ENCODE measurements around the gene SMCP. TPM values are rescaled to one million over a fixed set of nuclear protein-coding genes. Genes with fewer than 3 reads are reported as not detected.
A peak's percentile ranks its signal among the peaks of the same experiment; 100 is the strongest.

SMCP gene
- total RNA-seq, 1 donor from 2014 or later = not detected

DNA sequence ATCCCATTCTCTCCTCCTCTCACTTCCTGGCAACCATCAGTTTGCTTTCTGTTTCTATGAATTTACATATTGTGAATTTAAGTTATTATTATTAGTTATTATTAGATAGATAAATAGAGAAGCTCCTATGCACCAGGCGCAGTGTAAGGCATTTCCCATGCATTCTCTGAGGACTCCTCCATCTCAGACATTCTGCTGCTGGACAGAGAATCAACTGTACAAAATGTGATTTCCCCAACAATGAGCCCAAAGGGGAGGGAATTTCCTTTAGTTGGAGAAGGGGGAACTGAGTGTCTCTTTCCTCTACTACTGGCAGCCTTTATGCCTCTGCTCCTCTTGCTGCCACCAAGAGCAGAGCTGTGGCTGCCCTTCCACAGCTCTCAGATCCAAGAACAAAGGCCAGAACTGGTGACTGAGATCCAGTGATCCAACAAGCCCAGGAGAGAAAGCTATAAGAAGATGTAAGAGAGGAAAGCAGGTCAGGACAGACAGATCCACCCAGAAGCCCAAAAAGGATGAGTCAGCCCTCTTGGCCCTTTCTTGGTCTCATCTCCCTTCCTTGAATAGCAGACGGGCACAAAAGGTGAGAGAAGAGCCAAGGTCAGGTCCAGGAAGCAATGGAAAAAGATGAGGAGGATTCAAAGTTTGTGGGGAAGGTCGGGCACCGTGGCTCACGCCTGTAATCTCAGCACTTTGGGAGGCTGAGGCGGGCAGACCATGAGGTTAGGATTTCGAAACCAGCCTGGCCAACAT, 26.7 kb downstream of the SMCP start:
- Mint-ChIP-seq H3K9me3 (no peaks in the 10 kb centered on the region), H3K27me3 (no peaks in the 10 kb centered on the region), H3K27ac (no peak overlapping the region), H3K4me1 (no peaks in the 10 kb centered on the region), H3K36me3 (ENCODE audit: low read depth) (no peaks in the 10 kb centered on the region), H3K4me3 (no peak overlapping the region)
- intact Hi-C loops (cut with micrococcal nuclease) = no loop called here
- peak; percentile 37 for DNase-seq

DNA sequence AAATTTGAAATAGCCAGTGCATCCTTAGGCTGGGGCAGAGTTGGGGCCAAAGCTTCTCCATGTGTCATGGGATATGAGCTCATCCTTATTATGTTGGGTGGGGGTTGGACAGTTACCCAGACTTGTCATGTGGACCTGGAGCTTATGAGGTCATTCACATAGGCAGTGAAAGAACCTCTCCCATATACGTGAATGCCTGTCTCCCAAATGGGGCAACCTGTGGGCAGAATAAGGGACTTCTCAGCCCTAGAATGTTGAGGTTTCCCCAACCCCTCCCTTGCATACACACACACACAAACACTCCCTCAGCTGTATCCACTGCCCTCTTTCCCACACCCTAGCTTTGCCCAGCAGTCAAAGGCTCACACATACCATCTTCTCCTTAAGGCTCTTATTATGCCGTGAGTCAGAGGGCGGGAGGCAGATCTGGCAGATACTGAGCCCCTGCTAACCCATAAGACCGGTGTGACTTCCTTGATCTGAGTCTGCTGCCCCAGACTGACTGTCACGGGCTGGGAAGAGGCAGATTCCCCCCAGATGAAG, 28.0 kb downstream of the SMCP start:
- Mint-ChIP-seq H3K4me1 (no peaks in the 10 kb centered on the region), H3K9me3 (no peaks in the 10 kb centered on the region), H3K27ac (no peak overlapping the region), H3K4me3 (no peak overlapping the region), H3K36me3 (ENCODE audit: low read depth) (no peaks in the 10 kb centered on the region), H3K27me3 (no peaks in the 10 kb centered on the region)
- DNase-seq = peak; percentile 26
- intact Hi-C loops (cut with micrococcal nuclease) = no loop called here

DNA sequence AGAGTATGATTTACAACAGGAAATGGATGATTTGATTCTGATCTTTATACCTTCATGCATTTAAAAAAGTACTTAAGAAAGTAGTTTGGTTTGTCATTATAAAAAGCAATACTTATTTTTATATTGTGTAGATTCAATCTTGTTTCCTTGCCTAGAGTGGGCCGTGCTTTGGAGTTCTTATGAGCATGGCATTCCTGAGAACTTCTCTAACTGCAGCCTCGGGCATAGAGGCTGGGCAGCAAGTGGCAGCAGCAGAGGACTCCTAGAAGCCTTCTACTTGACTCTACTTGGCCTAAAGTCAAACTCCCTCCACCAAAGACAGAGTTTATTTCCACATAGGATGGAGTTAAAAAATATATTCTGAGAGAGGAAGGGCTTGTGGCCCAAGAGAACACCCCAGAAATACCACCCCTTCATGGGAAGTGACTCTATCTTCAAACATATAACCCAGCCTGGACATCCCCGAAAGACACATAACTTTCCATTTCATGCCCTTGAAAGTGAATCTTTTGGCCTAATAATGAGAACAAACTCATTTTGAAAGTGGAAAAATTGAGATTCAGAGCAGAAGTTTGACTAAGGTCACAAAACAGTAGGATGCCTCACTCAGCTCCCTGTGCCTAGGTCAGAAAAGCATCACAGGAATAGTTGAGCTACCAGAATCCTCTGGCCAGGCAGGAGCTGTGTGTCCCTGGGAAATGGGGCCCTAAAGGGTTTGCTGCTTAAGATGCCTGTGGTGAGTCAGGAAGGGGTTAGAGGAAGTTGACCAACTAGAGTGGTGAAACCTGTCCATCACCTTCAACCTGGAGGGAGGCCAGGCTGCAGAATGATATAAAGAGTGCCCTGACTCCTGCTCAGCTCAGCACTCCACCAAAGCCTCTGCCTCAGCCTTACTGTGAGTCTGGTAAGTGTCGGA, 29.8 kb downstream of the SMCP start, which contains the start of gene IVL:
TSS of gene IVL (plus strand) at position 861 of the 916 bp plus-strand sequence. CDS start 1,252 bp downstream, outside the sequence.
- no peaks in the 10 kb centered on the region for H3K4me1 Mint-ChIP-seq
- no peaks in the 10 kb centered on the region for H3K9me3 Mint-ChIP-seq
- DNase-seq = no peak
- no peaks in the 10 kb centered on the region for H3K36me3 Mint-ChIP-seq (ENCODE audit: low read depth)
- peak within 1 kb of the TSS; percentile 26 for H3K27ac Mint-ChIP-seq
- intact Hi-C loops (cut with micrococcal nuclease) = no loop called here
- peaks cover 3% of the 10 kb centered on the region for H3K27me3 Mint-ChIP-seq
- H3K4me3 Mint-ChIP-seq = no peak within 1 kb of the TSS

DNA sequence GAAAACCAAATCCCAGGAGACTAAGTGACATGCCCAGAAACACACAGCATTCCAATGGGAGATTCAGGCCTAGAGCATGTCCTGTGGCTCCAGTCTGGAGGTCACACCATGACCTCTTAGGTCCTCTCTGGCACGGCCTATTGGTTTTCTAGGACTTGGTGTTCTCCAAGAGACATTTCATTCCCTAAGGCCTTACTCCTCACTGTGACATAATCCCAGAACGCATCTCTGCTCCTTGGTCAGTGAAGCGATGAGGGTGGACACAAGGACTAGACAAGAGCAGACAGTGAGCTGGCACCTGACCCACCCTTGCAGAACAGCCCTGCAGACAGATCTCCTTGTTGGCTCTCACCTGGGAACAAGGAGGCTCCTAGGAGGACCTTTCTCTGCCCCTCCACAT, 31.1 kb downstream of the SMCP start:
- Mint-ChIP-seq H3K27me3 (peaks cover 3% of the 10 kb centered on the region), H3K36me3 (ENCODE audit: low read depth) (no peaks in the 10 kb centered on the region), H3K9me3 (no peaks in the 10 kb centered on the region), H3K4me1 (no peaks in the 10 kb centered on the region), H3K4me3 (no peak overlapping the region), H3K27ac (no peak overlapping the region)
- no peak for DNase-seq
- intact Hi-C loops (cut with micrococcal nuclease) = no loop called here

DNA sequence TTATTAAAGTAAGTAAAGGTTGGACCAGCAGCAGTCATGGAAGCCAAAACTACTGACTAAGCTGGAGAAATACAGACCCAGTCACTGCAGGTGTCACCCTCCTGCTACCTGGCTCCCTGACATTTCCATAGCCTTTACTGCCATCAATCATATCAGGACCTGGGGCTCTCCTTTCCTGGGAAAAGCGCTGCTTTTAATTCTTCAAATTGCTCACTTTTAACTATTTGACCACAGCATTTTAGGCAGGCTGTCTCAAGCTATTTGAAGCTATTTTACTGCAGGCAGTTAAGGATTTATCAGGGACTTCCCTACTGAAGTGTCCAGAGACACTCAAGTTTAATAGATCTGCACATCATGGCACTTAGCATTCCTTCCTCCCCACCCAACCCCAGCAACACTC, 34.3 kb downstream of the SMCP start:
- no peak overlapping the region for H3K27ac Mint-ChIP-seq

DNA sequence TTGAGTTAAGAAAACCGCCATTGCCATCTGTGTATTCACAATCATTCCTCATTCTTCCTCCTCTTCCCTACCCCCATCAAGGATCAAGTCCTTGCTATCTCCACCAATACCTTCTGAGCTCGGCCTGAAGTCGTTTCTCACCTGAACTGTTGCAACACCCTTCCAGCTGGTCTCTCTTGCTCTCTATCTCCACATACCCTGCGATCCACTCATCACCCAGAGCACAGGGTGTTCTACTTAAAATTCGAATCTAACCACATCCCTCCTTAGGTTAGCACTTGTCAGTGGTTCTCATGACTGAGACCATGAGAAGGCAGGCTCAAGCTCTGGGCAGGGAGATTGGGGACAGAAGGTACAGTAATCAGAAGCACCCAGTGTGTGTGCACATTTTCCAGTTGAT, 34.8 kb downstream of the SMCP start:
- peak; percentile 29 for DNase-seq
- Mint-ChIP-seq H3K27ac (no peak overlapping the region), H3K36me3 (ENCODE audit: low read depth) (no peaks in the 10 kb centered on the region), H3K27me3 (peaks cover 14% of the 10 kb centered on the region), H3K4me1 (no peaks in the 10 kb centered on the region), H3K4me3 (no peak overlapping the region), H3K9me3 (no peaks in the 10 kb centered on the region)
- intact Hi-C loops (cut with micrococcal nuclease) = no loop called here

More for the DNA sequence above, 34.3 kb downstream of the SMCP start:
- Mint-ChIP-seq H3K27me3 (peaks cover 14% of the 10 kb centered on the region), H3K36me3 (ENCODE audit: low read depth) (no peaks in the 10 kb centered on the region), H3K4me1 (no peaks in the 10 kb centered on the region), H3K4me3 (no peak overlapping the region), H3K9me3 (no peaks in the 10 kb centered on the region)
- DNase-seq = no peak
- intact Hi-C loops (cut with micrococcal nuclease) = no loop called here

DNA sequence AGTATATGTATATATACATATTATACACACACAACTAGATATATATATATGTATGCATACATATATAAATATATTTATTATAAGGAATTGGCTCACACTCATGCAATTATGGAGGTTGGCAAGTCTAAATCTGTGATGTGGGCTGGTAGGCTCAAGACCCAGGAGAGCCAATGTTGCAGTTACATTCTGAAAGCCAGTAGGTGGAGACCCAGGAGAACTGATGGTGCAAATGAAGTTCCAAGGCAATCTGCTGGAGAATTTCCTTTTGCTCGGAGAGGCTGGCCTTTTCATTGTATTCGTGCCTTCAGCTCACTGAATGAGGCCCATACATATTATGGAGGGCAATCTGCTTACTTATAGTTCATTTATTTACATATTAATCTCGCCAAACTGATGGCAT, 39.7 kb downstream of the SMCP start:
- intact Hi-C loops (cut with micrococcal nuclease) = no loop called here
- Mint-ChIP-seq H3K4me1 (no peaks in the 10 kb centered on the region), H3K27ac (no peak overlapping the region), H3K36me3 (ENCODE audit: low read depth) (no peaks in the 10 kb centered on the region), H3K9me3 (no peaks in the 10 kb centered on the region), H3K27me3 (peaks cover 13% of the 10 kb centered on the region), H3K4me3 (no peak overlapping the region)
- DNase-seq = no peak

DNA sequence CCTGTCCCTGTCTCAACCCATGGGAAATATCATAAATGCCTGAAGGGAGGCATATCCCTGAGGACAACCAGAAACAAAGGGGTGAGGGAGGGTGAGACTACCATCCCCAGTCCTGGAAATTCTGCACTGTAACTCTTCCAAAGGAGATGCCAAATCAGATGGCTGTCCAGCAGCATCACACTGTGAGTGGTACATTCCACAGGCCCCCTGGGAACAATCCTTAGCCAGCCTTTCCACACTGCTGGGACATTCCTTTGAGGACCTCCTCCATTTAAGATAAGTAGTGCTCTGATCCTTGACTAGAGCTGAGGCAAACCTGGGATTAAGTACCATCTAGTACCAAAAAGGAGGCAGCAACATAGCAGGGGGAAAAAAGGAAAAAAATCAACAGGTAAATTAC, 40.9 kb downstream of the SMCP start:
- no peaks in the 10 kb centered on the region for H3K36me3 Mint-ChIP-seq (ENCODE audit: low read depth)
- H3K4me3 Mint-ChIP-seq = no peak overlapping the region
- no peaks in the 10 kb centered on the region for H3K9me3 Mint-ChIP-seq
- no peaks in the 10 kb centered on the region for H3K4me1 Mint-ChIP-seq
- H3K27me3 Mint-ChIP-seq = peaks cover 11% of the 10 kb centered on the region
- no peak overlapping the region for H3K27ac Mint-ChIP-seq
- DNase-seq = no peak
- intact Hi-C loops (cut with micrococcal nuclease) = no loop called here

DNA sequence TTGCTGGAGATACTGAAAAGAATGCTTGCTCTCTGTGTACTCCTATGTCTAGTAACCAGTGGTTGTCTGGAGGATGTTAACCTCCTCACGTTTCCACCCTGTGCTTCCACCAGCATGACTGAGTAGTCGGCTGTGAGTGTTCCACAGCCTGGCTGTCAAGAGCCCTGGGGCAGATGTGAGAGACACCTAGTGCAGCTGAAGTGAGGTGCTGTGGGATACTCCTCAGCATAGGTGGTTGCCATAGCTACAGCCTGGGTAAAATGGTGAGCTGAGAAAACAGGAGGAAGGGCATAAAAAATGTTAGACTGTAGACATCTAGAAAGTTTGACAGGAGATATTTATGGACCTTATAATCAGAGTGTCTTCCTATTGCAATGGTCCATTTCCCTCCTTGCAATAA, 46.1 kb downstream of the SMCP start:
- intact Hi-C loops (cut with micrococcal nuclease) = no loop called here
- peak; percentile 51 for DNase-seq
- H3K4me1 Mint-ChIP-seq = no peaks in the 10 kb centered on the region
- no peaks in the 10 kb centered on the region for H3K27me3 Mint-ChIP-seq
- H3K36me3 Mint-ChIP-seq (ENCODE audit: low read depth) = no peaks in the 10 kb centered on the region
- no peak overlapping the region for H3K4me3 Mint-ChIP-seq
- no peak overlapping the region for H3K27ac Mint-ChIP-seq
- no peaks in the 10 kb centered on the region for H3K9me3 Mint-ChIP-seq

DNA sequence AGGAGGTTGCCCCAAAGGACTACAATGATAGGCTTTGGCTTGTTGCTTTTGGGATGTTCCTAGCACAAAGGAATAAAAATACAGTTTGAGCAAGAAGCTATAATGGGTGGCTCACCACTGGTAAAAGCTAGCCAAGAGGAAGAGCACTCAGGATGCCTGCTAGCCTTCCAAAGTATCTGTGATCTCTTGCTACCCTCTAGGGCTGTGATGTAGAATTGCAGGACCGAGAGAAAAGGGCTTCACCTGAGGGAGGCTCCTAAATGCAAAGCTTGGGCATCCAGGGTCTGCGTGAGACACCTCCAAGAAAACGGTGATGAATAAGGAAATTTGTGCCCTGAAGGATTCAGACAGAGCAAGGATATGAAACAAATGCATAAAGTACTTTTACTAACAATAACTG, 48.0 kb downstream of the SMCP start:
- intact Hi-C loops (cut with micrococcal nuclease) = no loop called here
- Mint-ChIP-seq H3K4me3 (no peak overlapping the region), H3K36me3 (ENCODE audit: low read depth) (no peaks in the 10 kb centered on the region), H3K27ac (no peak overlapping the region), H3K4me1 (no peaks in the 10 kb centered on the region), H3K27me3 (peaks cover 2% of the 10 kb centered on the region), H3K9me3 (no peaks in the 10 kb centered on the region)
- peak; percentile 50 for DNase-seq

DNA sequence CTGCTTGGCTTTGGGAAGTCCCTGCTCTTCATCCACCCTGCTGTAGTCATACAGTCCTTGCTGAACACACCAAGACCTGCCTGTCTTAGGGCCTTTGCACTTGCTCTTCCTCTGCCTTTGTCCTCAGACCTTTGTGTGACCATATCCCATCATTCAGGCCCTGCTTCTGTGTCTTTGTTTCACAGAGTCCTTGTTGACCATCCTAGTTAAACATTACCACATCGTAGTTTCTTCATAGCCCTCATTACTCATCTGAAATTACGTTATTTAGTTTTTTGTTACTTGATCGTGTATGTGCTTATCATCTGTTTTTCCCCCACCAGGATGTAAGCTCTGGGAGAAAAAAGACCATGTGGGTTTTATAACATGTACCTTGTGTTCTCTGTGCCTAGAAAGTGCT, 50.5 kb downstream of the SMCP start:
- Mint-ChIP-seq H3K4me1 (no peaks in the 10 kb centered on the region), H3K36me3 (ENCODE audit: low read depth) (no peaks in the 10 kb centered on the region), H3K27ac (no peak overlapping the region), H3K4me3 (no peak overlapping the region), H3K27me3 (peaks cover 2% of the 10 kb centered on the region), H3K9me3 (no peaks in the 10 kb centered on the region)
- intact Hi-C loops (cut with micrococcal nuclease) = no loop called here
- no peak for DNase-seq

DNA sequence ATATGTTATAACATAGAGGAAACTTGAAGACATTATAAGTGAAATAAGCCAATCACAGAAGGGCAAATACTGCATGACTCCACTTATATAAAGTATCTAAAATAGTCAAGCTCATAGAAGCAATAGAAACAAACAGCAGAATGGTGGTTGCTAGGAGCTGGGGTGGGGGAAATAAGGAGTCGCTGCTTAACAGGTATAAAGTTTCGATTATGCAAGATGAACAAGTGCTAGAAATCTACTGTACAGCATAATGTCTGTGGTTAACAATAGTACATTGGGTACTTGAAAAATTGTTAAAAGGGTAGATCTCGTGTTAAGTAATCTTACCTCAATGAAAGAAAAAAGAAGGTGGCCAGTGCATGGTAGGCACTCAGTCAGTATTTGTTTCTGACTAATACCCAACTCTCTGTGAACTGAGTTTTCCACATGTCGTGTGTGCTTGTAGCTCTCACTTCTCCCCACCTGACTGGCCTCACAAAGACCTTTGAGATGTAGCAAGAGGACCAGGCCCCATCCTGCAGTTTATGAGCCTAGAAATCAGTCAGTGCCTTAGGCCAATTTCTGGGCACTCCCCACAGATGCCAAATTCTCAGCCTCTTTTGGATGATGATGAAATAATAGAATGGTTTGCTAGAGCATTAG, 54.2 kb downstream of the SMCP start:
- no peak overlapping the region for H3K4me3 Mint-ChIP-seq
- H3K27ac Mint-ChIP-seq = no peak overlapping the region
- no peaks in the 10 kb centered on the region for H3K9me3 Mint-ChIP-seq
- H3K4me1 Mint-ChIP-seq = no peaks in the 10 kb centered on the region
- intact Hi-C loops (cut with micrococcal nuclease) = no loop called here
- no peaks in the 10 kb centered on the region for H3K36me3 Mint-ChIP-seq (ENCODE audit: low read depth)
- H3K27me3 Mint-ChIP-seq = peaks cover 2% of the 10 kb centered on the region
- no peak for DNase-seq

DNA sequence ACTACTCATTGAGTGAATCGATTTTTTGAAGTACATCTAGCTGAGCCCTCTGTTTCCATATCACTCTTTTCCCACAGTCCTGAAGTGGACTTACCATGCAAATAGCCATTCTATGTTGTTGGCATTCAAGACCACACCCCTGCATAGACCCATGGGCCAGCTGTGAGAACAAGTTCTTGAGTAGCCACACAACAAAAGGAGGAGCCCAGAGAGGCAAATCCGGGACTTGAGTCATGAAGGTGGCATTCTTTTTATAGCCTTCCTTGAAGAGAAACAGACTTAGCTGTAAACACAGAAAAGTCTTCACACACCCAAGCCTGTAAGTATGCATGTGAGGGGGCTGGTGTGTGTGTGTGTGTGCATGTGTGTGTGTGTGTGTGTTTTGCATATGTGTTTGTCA, 55.1 kb downstream of the SMCP start:
- no peak overlapping the region for H3K4me3 Mint-ChIP-seq
- DNase-seq = no peak
- H3K36me3 Mint-ChIP-seq (ENCODE audit: low read depth) = no peaks in the 10 kb centered on the region
- H3K27me3 Mint-ChIP-seq = peaks cover 2% of the 10 kb centered on the region
- no peaks in the 10 kb centered on the region for H3K9me3 Mint-ChIP-seq
- H3K27ac Mint-ChIP-seq = no peak overlapping the region
- H3K4me1 Mint-ChIP-seq = no peaks in the 10 kb centered on the region
- intact Hi-C loops (cut with micrococcal nuclease) = no loop called here
